Sigmoid colon (tissue), 7 donors: ENCODE results near the gene SPRR2F. TPM values are rescaled to one million over a fixed set of nuclear protein-coding genes. Genes with fewer than 3 reads are reported as not detected.
"Not testable (repeated sequence)": the region's sequence is repeated elsewhere in the genome, so short reads cannot be mapped to it uniquely, and the experiment has no call there.

Experiments used
- DNase-seq: peaks from one replicate; pipeline ENCODE4 v3.0.0-alpha.2; 2019
- H3K27ac ChIP-seq, 4 donors: fragments of 200-600 bp; sonication (generic); one replicate each; pipeline ENCODE4 v1.5.1; 2016 to 2019; ENCODE audit warnings: mild to moderate bottlenecking in 1 of 4
- H3K27me3 ChIP-seq, 3 donors: fragments of 200-600 bp; sonication (generic); one replicate each; pipeline ENCODE4 v1.5.1; 2019; ENCODE audit warnings: mild to moderate bottlenecking in 1 of 3
- H3K36me3 ChIP-seq, 4 donors: fragments of 200-600 bp; sonication (generic); one replicate each; pipeline ENCODE4 v1.5.1; 2016 to 2019
- H3K4me1 ChIP-seq, 4 donors: fragments of 200-600 bp; sonication (generic); one replicate each; pipeline ENCODE4 v1.5.1; 2017 to 2019
- H3K4me3 ChIP-seq, 4 donors: fragments of 200-600 bp; sonication (generic); one replicate each; pipeline ENCODE4 v1.5.1; 2017 to 2019; ENCODE audit warnings: mild to moderate bottlenecking in 2 of 4, moderate library complexity in 1 of 4
- H3K9me3 ChIP-seq, 4 donors: fragments of 200-600 bp in 3 of 4; sonication (generic) in 3 of 4; one replicate each; pipeline versions ENCODE4 v1.5.1 to v1.6.1; 2013 to 2019
- CTCF ChIP-seq, 4 experiments: fragments of 450-650 bp in 3 of 4; fragments of 200-600 bp in 1 of 4; IDR thresholded peaks; one replicate each; pipeline ENCODE4 v1.5.1; 2016 to 2019; ENCODE audit warnings: antibody characterized with exemption in 4 of 4, mild to moderate bottlenecking in 3 of 4, moderate library complexity in 2 of 4
- EP300 ChIP-seq, 4 donors: sonication (generic); formaldehyde crosslinking; IDR thresholded peaks; one replicate each; pipeline ENCODE4 v1.6.1; 2017; ENCODE audit warnings: antibody characterized with exemption in 4 of 4
- POLR2A ChIP-seq, 2 donors: fragments of 450-650 bp; IDR thresholded peaks; one replicate each; pipeline ENCODE4 v1.6.1; 2016; ENCODE audit warnings: antibody characterized with exemption in 2 of 2, mild to moderate bottlenecking in 2 of 2, moderate library complexity in 2 of 2
- POLR2AphosphoS5 ChIP-seq, 4 donors: sonication (generic); formaldehyde crosslinking; IDR thresholded peaks; one replicate each; pipeline ENCODE4 v1.6.1; 2017; ENCODE audit warnings: antibody characterized with exemption in 4 of 4
- WGBS, 2 donors: extraction: QIAGEN DNeasy Blood & Tissue Kit; methylation state at CpG; one replicate each; pipeline ENCODE4 v1.1.7; 2013; 5-methylcytosine and 5-hydroxymethylcytosine counted together
- intact Hi-C: fragments of 100-400 bp; cut with DNase I; formaldehyde crosslinking; loops from one replicate; pipeline ENCODE4 v1.15.1; 2023
- polyA plus RNA-seq, 3 donors: library from polyadenylated mRNA; stranded (reverse); fragments of 200-250 nt; gene quantifications; one replicate each; pipeline ENCODE4 v1.2.3, GENCODE V29; 2013
- total RNA-seq, 4 donors: library from RNA; depleted of rRNA; stranded (reverse); fragments of >200 nt; gene quantifications; one replicate each; pipeline ENCODE4 v1.1.0, GENCODE V29; 2016
- donor health status: healthy with polysubstance abuse.
- donor health status: Bipolar disorder and iron deficiency.
- donor health status: healthy.

The SPRR2F gene
- total and polyA plus RNA-seq, 7 donors = not detected

GRCh38 chr1:153125536-153125935 lies 12.2 kb upstream of the SPRR2F start:
- H3K4me1 ChIP-seq = no peaks in the 10 kb centered on the region
- intact Hi-C loops = no loop called here
- H3K9me3 ChIP-seq = peaks cover 0 to 4% (median 0%) of the 10 kb centered on the region in 4 donors
- H3K27me3 ChIP-seq = no peaks in the 10 kb centered on the region
- 94 to 97% methylated on average over 1 of the region's 1 CpG for whole genome bisulfite sequencing, 2 donors
- H3K27ac ChIP-seq = no peak overlapping the region
- DNase-seq = no peak
- TF ChIP-seq POLR2A (IDR thresholded peaks at IDR 0.05) = no peak
- no peak for TF ChIP-seq CTCF (IDR thresholded peaks at IDR 0.05)
- no peak for TF ChIP-seq POLR2AphosphoS5 (IDR thresholded peaks at IDR 0.05)
- no peak for TF ChIP-seq EP300 (IDR thresholded peaks at IDR 0.05)
- H3K4me3 ChIP-seq = no peak overlapping the region
- no peaks in the 10 kb centered on the region for H3K36me3 ChIP-seq

- 84 to 87% methylated on average over 8 of the region's 8 CpGs for WGBS, 2 donors
- H3K27ac ChIP-seq = not testable (repeated sequence)
Measured at GRCh38 chr1:153123793-153124192, 10.5 kb upstream of the SPRR2F start.

DNA sequence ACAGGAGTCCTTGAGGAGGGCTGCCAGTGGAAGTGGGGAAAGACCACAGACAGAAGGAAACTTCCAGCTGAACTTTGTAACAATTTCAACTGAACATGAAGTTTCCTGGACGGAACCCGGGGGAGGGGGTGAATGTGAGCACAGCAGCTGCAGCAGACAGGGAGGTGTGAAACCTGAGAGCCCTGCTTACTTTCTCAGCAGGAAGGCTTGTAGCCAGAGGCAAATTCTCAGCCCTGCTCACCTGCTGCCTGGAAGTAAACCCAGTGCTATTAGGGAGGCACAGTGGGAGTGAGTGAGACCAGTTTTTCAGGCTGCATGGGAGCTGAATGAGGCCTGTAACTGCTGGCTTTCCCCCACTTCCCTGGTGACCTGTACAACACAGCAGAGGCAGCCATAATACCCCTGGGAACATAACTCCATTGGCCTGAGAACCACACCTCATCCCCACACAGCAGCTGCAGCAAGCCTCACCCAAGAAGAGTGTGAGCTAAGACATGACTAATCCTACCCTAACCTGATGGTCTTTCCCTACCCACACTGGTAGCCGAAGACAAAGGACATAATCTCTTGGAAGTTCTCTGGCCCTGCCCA lies 9.6 kb upstream of the SPRR2F start:
- DNase-seq = no peak
- H3K27me3 ChIP-seq = no peaks in the 10 kb centered on the region
- intact Hi-C loops = no loop called here
- TF ChIP-seq CTCF (IDR thresholded peaks at IDR 0.05) (no peak), POLR2A (IDR thresholded peaks at IDR 0.05) (no peak), POLR2AphosphoS5 (IDR thresholded peaks at IDR 0.05) (no peak), EP300 (IDR thresholded peaks at IDR 0.05) (no peak)
- H3K4me1 ChIP-seq = no peaks in the 10 kb centered on the region
- peaks cover 0 to 4% (median 0%) of the 10 kb centered on the region in 4 donors for H3K9me3 ChIP-seq
- 28 to 40% methylated on average over 3 of the region's 3 CpGs for WGBS, 2 donors
- no peaks in the 10 kb centered on the region for H3K36me3 ChIP-seq
- H3K27ac ChIP-seq = no peak overlapping the region
- no peak overlapping the region for H3K4me3 ChIP-seq

More at GRCh38 chr1:153123793-153124192, 10.5 kb upstream of the SPRR2F start:
- H3K4me1 ChIP-seq, H3K9me3 ChIP-seq, H3K4me3 ChIP-seq, H3K36me3 ChIP-seq, H3K27me3 ChIP-seq, intact Hi-C loops, DNase-seq: not testable (repeated sequence)

- H3K27ac ChIP-seq = no peak overlapping the region
- H3K36me3 ChIP-seq = no peaks in the 10 kb centered on the region
- H3K9me3 ChIP-seq = peaks cover 0 to 4% (median 0%) of the 10 kb centered on the region in 4 donors
- intact Hi-C loops = no loop called here
- TF ChIP-seq CTCF (IDR thresholded peaks at IDR 0.05) = no peak
- no peak for TF ChIP-seq EP300 (IDR thresholded peaks at IDR 0.05)
- no peak for TF ChIP-seq POLR2AphosphoS5 (IDR thresholded peaks at IDR 0.05)
- no peak for TF ChIP-seq POLR2A (IDR thresholded peaks at IDR 0.05)
- no peak overlapping the region for H3K4me3 ChIP-seq
- DNase-seq = no peak
- H3K27me3 ChIP-seq = no peaks in the 10 kb centered on the region
- no peaks in the 10 kb centered on the region for H3K4me1 ChIP-seq
Measured at GRCh38 chr1:153120945-153121344, 7.6 kb upstream of the SPRR2F start.

GRCh38 chr1:153119491-153119971 lies 6.2 kb upstream of the SPRR2F start:
- Histone ChIP-seq H3K4me1 (no peaks in the 10 kb centered on the region), H3K36me3 (no peaks in the 10 kb centered on the region), H3K9me3 (peaks cover 0 to 2% (median 0%) of the 10 kb centered on the region in 4 donors), H3K27me3 (no peaks in the 10 kb centered on the region), H3K4me3 (no peak overlapping the region), H3K27ac (no peak overlapping the region)
- DNase-seq = no peak
- WGBS, 2 donors = 16 to 49% methylated on average over 3 of the region's 3 CpGs
- intact Hi-C loops = no loop called here
- TF ChIP-seq CTCF (IDR thresholded peaks at IDR 0.05) = no peak
- TF ChIP-seq POLR2AphosphoS5 (IDR thresholded peaks at IDR 0.05) = no peak
- no peak for TF ChIP-seq EP300 (IDR thresholded peaks at IDR 0.05)
- no peak for TF ChIP-seq POLR2A (IDR thresholded peaks at IDR 0.05)

DNA sequence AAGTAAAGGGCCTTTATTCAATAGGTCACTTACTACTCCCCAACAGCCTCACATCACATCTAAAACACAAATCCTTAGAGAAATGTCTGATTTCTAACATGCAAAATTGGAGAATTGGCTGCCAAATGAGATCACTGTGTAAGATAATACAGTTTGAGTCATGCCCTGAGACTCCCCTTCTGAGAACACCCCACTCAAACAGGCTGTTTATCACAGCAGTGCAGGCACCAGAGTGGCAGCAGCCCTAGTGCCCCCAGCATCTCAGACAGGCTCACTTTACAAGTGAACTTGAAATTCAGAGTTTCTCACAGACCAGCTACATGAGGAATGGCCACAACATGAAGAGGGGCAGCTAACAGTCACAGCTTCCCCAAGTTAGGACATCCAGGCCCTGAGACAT lies 1.9 kb upstream of the SPRR2F start:
- intact Hi-C loops, H3K27ac ChIP-seq, DNase-seq, H3K27me3 ChIP-seq, H3K4me3 ChIP-seq, H3K36me3 ChIP-seq, H3K9me3 ChIP-seq, H3K4me1 ChIP-seq: not testable (repeated sequence)

GRCh38 chr1:153112454-153112853 lies 862 bp downstream of the SPRR2F start:
- 67 to 81% methylated on average over 5 of the region's 5 CpGs for WGBS, 2 donors
- H3K36me3 ChIP-seq, intact Hi-C loops, H3K27me3 ChIP-seq, H3K4me3 ChIP-seq, DNase-seq, H3K9me3 ChIP-seq, H3K4me1 ChIP-seq, H3K27ac ChIP-seq: not testable (repeated sequence)
